Spleen (tissue), 11 donors: ENCODE data around the gene SMARCAD1. TPM values are rescaled to one million over a fixed set of nuclear protein-coding genes. Genes with fewer than 3 reads are reported as not detected.
A peak's percentile ranks its signal among the peaks of the same experiment; 100 is the strongest.

ENCODE experiments used
- DNase-seq: peaks from one replicate; pipeline ENCODE4 v3.0.0-alpha.2; 2020
- H3K27ac ChIP-seq, 8 donors: fragments of 200-600 bp; sonication (generic) in 7 of 8; 1 replicate in 4 of 8; 2 replicates in 4 of 8; pipeline versions ENCODE4 v1.5.0 to v1.8.0; 2016 to 2021; ENCODE audit warnings: inconsistent platforms in 4 of 8, mild to moderate bottlenecking in 4 of 8, moderate library complexity in 1 of 8
- H3K27me3 ChIP-seq, 7 donors: fragments of 200-600 bp; sonication (generic) in 6 of 7; replicated peaks in 1 of 7; 1 replicate in 4 of 7; 2 replicates in 3 of 7; pipeline versions ENCODE4 v1.5.0 to v1.8.0; 2016 to 2021; ENCODE audit warnings: inconsistent platforms in 3 of 7, mild to moderate bottlenecking in 1 of 7
- H3K36me3 ChIP-seq, 6 donors: fragments of 200-600 bp; sonication (generic) in 5 of 6; 1 replicate in 4 of 6; 2 replicates in 2 of 6; pipeline versions ENCODE4 v1.5.0 to v1.8.0; 2016 to 2021; ENCODE audit warnings: inconsistent platforms in 2 of 6
- H3K4me1 ChIP-seq, 6 donors: fragments of 200-600 bp; sonication (generic) in 5 of 6; 1 replicate in 3 of 6; 2 replicates in 3 of 6; pipeline versions ENCODE4 v1.5.0 to v1.8.0; 2016 to 2021; ENCODE audit warnings: inconsistent platforms in 3 of 6
- H3K4me3 ChIP-seq, 8 donors: fragments of 200-600 bp; sonication (generic) in 7 of 8; 1 replicate in 4 of 8; 2 replicates in 4 of 8; pipeline versions ENCODE4 v1.5.0 to v1.8.0; 2016 to 2021; ENCODE audit warnings: inconsistent platforms in 4 of 8, mild to moderate bottlenecking in 4 of 8, moderate library complexity in 2 of 8
- H3K9me3 ChIP-seq, 8 donors: fragments of 200-600 bp; sonication (generic) in 7 of 8; 1 replicate in 4 of 8; 2 replicates in 4 of 8; pipeline versions ENCODE4 v1.5.0 to v1.8.0; 2016 to 2021; ENCODE audit warnings: inconsistent platforms in 4 of 8
- POLR2A ChIP-seq, 3 donors: fragments of 450-650 bp; IDR thresholded peaks; one replicate each; pipeline ENCODE4 v1.5.1; 2017; ENCODE audit warnings: antibody characterized with exemption in 3 of 3, mild to moderate bottlenecking in 1 of 3
- POLR2AphosphoS5 ChIP-seq, 3 donors: sonication (generic); formaldehyde crosslinking; IDR thresholded peaks; one replicate each; pipeline ENCODE4 v1.5.1; 2017; ENCODE audit warnings: antibody characterized with exemption in 3 of 3
- WGBS, 5 donors: extraction: QIAGEN DNeasy Blood & Tissue Kit in 3 of 5; methylation state at CpG; one replicate each; pipeline versions ENCODE4 v1.1.5 to v1.1.7; 2013 to 2018; 5-methylcytosine and 5-hydroxymethylcytosine counted together
- intact Hi-C: fragments of 100-400 bp; cut with DNase I; formaldehyde crosslinking; loops from one replicate; pipeline ENCODE4 v1.15.0; 2023; ENCODE audit warnings: low total_unique reads
- polyA plus RNA-seq, 3 donors: library from polyadenylated mRNA; stranded (reverse); fragments of 200-250 nt; gene quantifications; one replicate each; pipeline ENCODE4 v1.2.1, GENCODE V29; 2013
- total RNA-seq, 7 donors: library from RNA; depleted of rRNA in 3 of 7; stranded (reverse); fragments of >200 nt in 3 of 7; fragmentation: NEBNext Ultra II Directional in 4 of 7; extraction: Animal tissue kit (Norgen Biotek cat#: 25700) in 4 of 7; gene quantifications; one replicate each; pipeline versions ENCODE4 v1.1.0 to v1.2.1, GENCODE V29; 2016 to 2021
- TF ChIP-seq, protein P1 (sequence below), 11 experiments: fragments of 200-600 bp in 7 of 11; fragments of 450-650 bp in 4 of 11; sonication (generic) in 4 of 11; IDR thresholded peaks in 8 of 11; conservative IDR thresholded peaks in 3 of 11; 1 replicate in 7 of 11; 2 replicates in 4 of 11; pipeline versions ENCODE4 v1.4.0 to v1.8.0; 2016 to 2021; ENCODE audit warnings: antibody characterized with exemption in 11 of 11, inconsistent platforms in 4 of 11, mild to moderate bottlenecking in 1 of 11
- donor health status: healthy with polysubstance abuse.
- donor health status: DM: no; HTN: no; CAD: no; lungs with moderate emphysema.
- donor health status: DM: no; HTN: no; CAD: no.
- donor health status: Bipolar disorder and iron deficiency.
- donor health status: healthy.
- donor health status: DM: no; HTN: no; CAD: no.
- donor health status: DM: yes; HTN: yes; CAD: no.

SMARCAD1 gene
- total and polyA plus RNA-seq, 10 donors: 8.5 to 34.9 (median 25.5) TPM

DNA sequence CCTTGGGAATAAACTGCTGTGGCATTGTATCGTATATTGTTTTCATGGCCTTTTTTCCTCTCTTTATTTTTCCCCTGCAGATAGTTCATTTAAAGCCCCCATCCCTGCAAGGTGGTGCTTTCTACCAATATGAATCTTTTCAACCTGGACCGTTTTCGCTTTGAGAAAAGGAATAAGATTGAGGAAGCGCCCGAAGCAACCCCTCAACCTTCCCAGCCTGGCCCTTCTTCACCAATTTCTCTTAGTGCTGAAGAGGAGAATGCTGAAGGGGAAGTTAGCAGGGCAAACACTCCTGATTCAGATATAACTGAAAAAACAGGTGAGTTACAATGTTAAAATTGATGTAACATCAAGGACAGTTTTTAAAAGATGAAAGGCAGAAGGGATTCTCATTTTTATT lies 601 bp downstream of the SMARCAD1 start:
- Histone ChIP-seq H3K9me3 (peaks cover 0 to 2% (median 0%) of the 10 kb centered on the region in 8 donors), H3K27ac (peak overlapping the region; percentile 87 to 95 (median 90)), H3K4me1 (peaks cover 14 to 52% (median 33%) of the 10 kb centered on the region in 6 donors), H3K4me3 (peak overlapping the region; percentile 68 to 88 (median 71)), H3K36me3 (peaks cover 0 to 40% (median 21%) of the 10 kb centered on the region in 6 donors), H3K27me3 (peaks cover 0 to 4% (median 0%) of the 10 kb centered on the region in 7 donors)
- TF ChIP-seq POLR2AphosphoS5 (IDR thresholded peaks at IDR 0.05): no peak
- TF ChIP-seq POLR2A (IDR thresholded peaks at IDR 0.05): no peak
- TF ChIP-seq, protein P1, sequence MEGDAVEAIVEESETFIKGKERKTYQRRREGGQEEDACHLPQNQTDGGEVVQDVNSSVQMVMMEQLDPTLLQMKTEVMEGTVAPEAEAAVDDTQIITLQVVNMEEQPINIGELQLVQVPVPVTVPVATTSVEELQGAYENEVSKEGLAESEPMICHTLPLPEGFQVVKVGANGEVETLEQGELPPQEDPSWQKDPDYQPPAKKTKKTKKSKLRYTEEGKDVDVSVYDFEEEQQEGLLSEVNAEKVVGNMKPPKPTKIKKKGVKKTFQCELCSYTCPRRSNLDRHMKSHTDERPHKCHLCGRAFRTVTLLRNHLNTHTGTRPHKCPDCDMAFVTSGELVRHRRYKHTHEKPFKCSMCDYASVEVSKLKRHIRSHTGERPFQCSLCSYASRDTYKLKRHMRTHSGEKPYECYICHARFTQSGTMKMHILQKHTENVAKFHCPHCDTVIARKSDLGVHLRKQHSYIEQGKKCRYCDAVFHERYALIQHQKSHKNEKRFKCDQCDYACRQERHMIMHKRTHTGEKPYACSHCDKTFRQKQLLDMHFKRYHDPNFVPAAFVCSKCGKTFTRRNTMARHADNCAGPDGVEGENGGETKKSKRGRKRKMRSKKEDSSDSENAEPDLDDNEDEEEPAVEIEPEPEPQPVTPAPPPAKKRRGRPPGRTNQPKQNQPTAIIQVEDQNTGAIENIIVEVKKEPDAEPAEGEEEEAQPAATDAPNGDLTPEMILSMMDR (IDR thresholded peaks at IDR 0.05 in 8 of 11, conservative IDR thresholded peaks at IDR 0.05 in 3 of 11): no peak
- intact Hi-C loops: no loop called here
- 4 to 6% (median 5%) methylated on average over 5 of the region's 5 CpGs for WGBS, 5 donors
- no peak for DNase-seq

DNA sequence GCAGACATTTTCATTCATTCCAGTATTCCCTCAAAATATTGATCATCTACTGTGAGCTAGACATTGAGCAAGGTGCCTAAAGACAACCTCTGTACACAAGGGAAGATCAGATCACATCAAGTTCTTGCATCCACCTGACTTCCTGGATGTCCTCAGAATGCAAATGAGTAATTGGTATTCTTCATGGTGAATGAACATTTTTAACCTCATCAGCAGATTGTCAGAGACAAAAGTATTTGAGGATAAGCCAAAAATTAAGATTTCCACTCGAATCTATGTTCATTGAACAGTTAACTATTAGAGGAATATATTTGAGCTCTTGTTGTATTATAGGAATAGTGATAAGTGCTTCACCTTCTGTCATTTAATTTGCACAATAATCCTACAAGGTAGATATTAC lies 1.3 kb downstream of the SMARCAD1 start:
- 81 to 94% (median 90%) methylated on average over 1 of the region's 1 CpG for WGBS, 5 donors
- H3K9me3 ChIP-seq: no peaks in the 10 kb centered on the region
- H3K27me3 ChIP-seq: peaks cover 0 to under 1% (median 0%) of the 10 kb centered on the region in 7 donors
- DNase-seq: no peak
- H3K4me3 ChIP-seq: peak overlapping the region in 5 of 8 donors; percentile 69 to 88 (median 71)
- intact Hi-C loops: no loop called here
- H3K4me1 ChIP-seq: peaks cover 14 to 52% (median 33%) of the 10 kb centered on the region in 6 donors
- H3K36me3 ChIP-seq: peaks cover 0 to 46% (median 27%) of the 10 kb centered on the region in 6 donors
- peak overlapping the region in 1 of 8 donors; percentile 93 for H3K27ac ChIP-seq
- TF ChIP-seq, protein P1 (IDR thresholded peaks at IDR 0.05 in 8 of 11, conservative IDR thresholded peaks at IDR 0.05 in 3 of 11): no peak
- TF ChIP-seq POLR2AphosphoS5 (IDR thresholded peaks at IDR 0.05): no peak
- no peak for TF ChIP-seq POLR2A (IDR thresholded peaks at IDR 0.05)

DNA sequence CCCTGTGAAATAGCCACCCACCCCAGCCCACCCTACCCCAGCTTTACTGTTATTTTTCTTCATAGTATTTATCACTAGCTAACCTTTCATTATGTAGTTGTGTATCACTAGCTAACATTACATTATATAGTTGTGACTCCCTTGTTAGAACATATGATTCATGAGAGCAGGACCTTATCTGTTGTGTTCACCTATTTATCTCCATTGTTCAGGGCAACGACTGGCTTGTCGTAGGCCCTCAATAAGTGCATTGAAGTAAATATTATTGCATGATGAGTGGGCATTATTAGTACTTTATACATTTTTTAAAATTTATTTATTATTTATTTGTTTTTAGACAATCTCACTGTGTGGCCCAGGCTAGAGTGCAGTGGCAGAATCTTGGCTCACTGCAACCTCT lies 4.2 kb downstream of the SMARCAD1 start:
- 48 to 100% (median 78%) methylated on average over 2 of the region's 2 CpGs for WGBS, 5 donors
- Histone ChIP-seq H3K27me3 (no peaks in the 10 kb centered on the region), H3K36me3 (peaks cover 0 to 76% (median 30%) of the 10 kb centered on the region in 6 donors), H3K9me3 (no peaks in the 10 kb centered on the region), H3K4me3 (no peak overlapping the region), H3K4me1 (peaks cover 14 to 53% (median 28%) of the 10 kb centered on the region in 6 donors), H3K27ac (no peak overlapping the region)
- no peak for DNase-seq
- intact Hi-C loops: no loop called here
- TF ChIP-seq, protein P1 (IDR thresholded peaks at IDR 0.05 in 8 of 11, conservative IDR thresholded peaks at IDR 0.05 in 3 of 11): no peak
- no peak for TF ChIP-seq POLR2A (IDR thresholded peaks at IDR 0.05)
- no peak for TF ChIP-seq POLR2AphosphoS5 (IDR thresholded peaks at IDR 0.05)

DNA sequence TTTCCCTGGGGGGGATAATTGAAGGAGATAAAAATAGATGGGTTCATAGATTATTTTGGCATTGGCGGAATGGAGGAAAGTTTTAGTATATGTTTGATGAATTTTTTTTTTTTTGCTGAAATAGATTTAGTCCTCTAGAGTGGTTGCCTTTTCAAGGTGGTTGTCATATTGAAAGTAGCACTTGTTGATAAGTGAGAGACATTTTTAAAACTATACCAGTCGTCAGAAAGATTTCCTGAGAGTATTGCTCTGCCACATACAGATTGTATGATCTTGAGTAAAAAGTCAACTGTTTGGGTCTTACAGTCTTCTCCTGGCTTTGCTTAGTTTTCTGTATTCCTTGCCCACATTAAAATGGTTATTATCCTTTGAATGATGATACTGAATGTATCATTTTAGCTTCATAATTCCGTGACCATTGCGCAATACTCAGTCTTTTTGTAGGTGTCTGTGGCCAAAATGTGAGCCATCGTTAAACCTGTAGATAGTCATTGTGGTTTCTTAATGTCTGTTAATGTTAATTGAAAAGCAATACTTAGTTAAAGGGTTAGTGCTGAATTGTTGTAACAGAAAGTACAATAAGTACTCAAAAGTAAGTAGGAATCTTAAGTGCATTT lies 7.1 kb downstream of the SMARCAD1 start:
- Histone ChIP-seq H3K27ac (no peak overlapping the region), H3K27me3 (no peaks in the 10 kb centered on the region), H3K36me3 (peaks cover 0 to 92% (median 27%) of the 10 kb centered on the region in 6 donors), H3K4me1 (peaks cover 2 to 30% (median 9%) of the 10 kb centered on the region in 6 donors), H3K4me3 (no peak overlapping the region), H3K9me3 (no peaks in the 10 kb centered on the region)
- TF ChIP-seq, protein P1 (IDR thresholded peaks at IDR 0.05 in 8 of 11, conservative IDR thresholded peaks at IDR 0.05 in 3 of 11): no peak
- TF ChIP-seq POLR2AphosphoS5 (IDR thresholded peaks at IDR 0.05) (no peak), POLR2A (IDR thresholded peaks at IDR 0.05) (no peak)
- 77 to 85% (median 80%) methylated on average over 5 of the region's 5 CpGs for WGBS, 5 donors
- intact Hi-C loops: no loop called here
- DNase-seq: no peak
